A549 (cell line): ENCODE results near the gene MYRIP.

ENCODE experiments used
- CHD4 ChIP-seq: fragments of 200-600 bp; sonication (generic); IDR thresholded peaks from 2 replicates; pipeline ENCODE4 v1.6.1; 2016; ENCODE audit warnings: antibody characterized with exemption, mild to moderate bottlenecking, borderline replicate concordance
- CTCF ChIP-seq: fragments of >200 bp; sonication (Bioruptor Twin); formaldehyde crosslinking; IDR thresholded peaks from 3 replicates; pipeline ENCODE4 v1.5.1; 2016
- MYC ChIP-seq: IDR thresholded peaks from 2 replicates; pipeline ENCODE4 v1.6.1; 2012; ENCODE audit warnings: mild to moderate bottlenecking, inconsistent platforms, low read length, improper control_type of control experiment, borderline replicate concordance
- REST ChIP-seq: fragments of 200-600 bp; sonication (generic); IDR thresholded peaks from 2 replicates; pipeline ENCODE4 v1.6.1; 2016; ENCODE audit warnings: antibody characterized with exemption, mild to moderate bottlenecking, moderate library complexity

- TF ChIP-seq REST (no peak), CTCF (no peak), MYC (no peak), CHD4 (no peak)
Observed at GRCh38 chr3:39879581-39879980, 70.2 kb downstream of the MYRIP start.
